ENCODE data around the gene SIRT3.
A peak's percentile ranks its signal among the peaks of the same experiment; 100 is the strongest.
"Not testable (repeated sequence)": the region's sequence is repeated elsewhere in the genome, so short reads cannot be mapped to it uniquely, and the experiment has no call there.

GRCh38 chr11:191490-192478, 44.4 kb downstream of the SIRT3 start:
- TF ChIP-seq CTCF (IDR thresholded peaks at IDR 0.05), result peak; percentile 15
- not testable (repeated sequence) for TF ChIP-seq EZH2, EZH2phosphoT487 (IDR thresholded peaks at IDR 0.05)

Measured in neural progenitor cell (in vitro differentiated cells).